SIG-M5 treated with dmso at 0.1 percent for 504 hours (cell line): Measurements from ENCODE around the gene TMEM134.
"Not testable (repeated sequence)": the region's sequence is repeated elsewhere in the genome, so short reads cannot be mapped to it uniquely, and the experiment has no call there.

Experiments
- DNase-seq: peaks from one replicate; lab custom pipeline; 2025; ENCODE audit not compliant: unreplicated experiment; lab: John Stamatoyannopoulos, UW

TMEM134 gene

DNA sequence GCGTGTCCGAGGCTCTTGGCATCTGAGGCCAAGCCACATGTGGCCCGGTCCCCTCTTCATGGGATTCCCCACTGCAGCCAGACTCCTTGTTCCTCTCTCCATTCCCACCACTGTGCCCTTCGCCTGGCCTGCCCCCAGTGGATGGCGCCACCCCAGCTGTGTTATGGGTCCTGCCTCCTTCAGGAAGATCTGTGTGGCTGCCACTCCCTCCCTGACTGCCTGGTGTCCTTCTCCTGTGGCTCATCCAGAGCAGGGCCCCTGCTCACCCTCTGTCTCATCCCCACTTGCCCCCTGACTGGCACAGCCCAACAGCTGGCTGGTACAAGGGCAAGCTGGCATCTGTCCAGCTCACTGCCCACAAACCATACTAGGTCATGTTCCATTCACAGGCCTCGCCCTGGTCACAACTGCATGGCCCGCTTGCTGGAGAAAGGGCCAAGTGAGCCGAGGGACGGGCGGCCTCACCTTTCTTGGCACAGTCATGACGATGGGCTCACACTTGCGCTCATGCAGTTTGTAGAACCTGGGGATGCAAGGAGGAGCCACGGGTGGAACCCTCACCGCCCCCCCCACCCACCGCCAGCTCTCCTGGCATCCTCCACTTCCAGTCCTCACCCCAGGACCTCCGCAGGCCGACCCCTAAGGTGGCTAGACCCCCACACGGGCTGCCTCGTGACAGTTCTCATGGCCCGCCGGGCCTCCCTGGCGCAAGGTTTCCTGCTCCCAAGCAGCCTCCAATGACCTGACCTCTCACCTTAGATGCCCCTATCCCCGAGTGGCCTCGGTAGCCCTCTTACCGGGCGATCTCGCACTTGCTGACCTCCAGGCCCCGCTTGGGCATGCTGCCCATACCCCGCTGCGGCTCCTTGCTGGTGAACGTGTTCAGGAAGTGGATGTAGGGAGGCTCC is 29.5 kb downstream of the TMEM134 start:
- DNase-seq: peak; percentile 4

DNA sequence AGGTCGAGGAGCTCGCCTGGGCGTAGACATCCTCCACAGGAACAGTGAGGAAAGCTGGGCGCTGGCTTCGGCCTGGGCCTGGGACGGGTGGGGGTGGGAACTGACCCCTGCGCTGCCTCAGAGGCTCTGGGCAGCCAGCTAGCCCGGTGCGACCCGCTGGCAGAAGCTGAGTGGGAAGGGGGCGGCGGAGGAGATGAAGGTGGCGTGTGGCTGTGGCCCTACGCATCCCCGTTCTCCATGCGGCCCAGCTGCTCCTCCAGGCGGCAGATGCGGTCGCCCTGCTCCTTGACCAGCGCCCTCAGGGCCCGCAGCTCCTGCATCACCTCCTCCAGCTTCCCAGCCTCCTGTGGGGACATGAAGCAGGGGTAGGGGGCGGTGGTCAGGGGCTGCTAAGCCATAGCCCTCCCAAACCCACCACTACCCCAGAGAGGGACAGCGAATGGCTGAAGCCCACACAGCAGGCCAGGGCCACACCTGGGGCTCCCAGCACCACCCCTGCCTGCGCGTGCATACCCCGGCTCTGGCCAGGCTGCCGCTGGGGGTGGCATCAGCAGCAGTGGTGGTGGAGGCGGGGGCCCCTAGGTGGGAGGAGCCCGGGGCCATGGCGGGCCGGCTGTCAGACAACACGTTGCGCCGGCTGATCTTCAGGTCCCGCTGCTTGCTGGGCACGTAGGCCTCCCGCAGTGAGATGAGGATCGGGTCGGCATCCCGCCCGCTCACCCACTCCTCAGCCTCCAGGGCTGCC is 30.7 kb downstream of the TMEM134 start:
- DNase-seq: no peak

DNA sequence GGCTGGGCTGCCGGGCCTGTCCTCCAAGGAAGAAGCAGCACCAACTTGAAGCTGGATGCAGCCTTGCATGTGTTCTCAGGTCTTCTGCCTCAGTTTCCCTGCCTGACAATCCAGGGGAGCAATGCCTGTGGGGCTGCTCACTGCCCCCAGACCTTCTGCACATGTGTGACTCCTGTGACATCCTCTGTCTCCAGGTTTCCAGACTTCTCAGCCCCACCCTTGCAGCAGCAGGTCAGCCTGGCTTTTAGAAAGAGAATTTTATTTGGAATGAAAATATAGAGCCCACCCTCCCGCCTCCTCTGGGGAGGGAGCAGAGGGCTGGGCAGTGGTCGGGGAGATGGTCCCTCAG is 31.3 kb downstream of the TMEM134 start:
- no peak for DNase-seq

DNA sequence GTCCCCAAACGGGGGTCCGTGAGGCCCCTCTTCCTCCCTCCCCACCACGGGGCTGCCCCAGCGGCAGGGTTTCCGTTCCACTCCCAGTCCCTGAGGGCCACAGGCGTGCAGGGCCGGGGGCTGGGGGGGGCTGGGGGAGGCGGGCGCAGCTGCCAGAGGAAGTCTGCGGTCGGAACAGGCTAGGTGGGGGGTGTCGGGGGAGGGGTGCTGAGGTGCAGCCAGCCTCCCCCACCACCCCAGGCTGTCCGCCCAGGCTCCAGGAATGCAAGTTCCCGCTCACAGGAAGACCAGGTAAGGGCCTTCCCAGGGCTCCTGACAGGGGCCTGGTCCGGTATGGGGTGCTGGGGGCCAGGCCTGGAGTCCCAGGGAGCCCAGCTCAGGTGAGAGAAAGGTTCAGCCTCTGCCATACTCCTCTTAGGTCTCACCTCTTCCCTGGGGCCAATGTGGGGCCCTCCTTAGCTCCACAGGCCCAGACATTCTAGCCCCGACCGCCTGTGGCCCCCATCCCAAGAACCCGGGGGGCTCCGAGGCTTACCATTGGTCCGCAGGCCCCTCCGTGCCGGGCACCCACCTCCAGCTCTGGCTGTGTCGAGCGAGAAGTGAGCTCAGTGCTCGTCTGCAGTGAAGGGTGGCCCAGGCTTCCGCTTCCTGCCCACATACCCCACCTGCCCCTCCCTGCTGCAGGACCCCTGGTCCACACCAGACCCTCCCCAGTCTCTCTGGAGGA is 31.8 kb downstream of the TMEM134 start, which contains the start of gene PTPRCAP:
TSS of gene PTPRCAP (minus strand) at position 601 of the 727 bp plus-strand sequence. CDS start at position 538, 63 bp downstream.
- no peak for DNase-seq

DNA sequence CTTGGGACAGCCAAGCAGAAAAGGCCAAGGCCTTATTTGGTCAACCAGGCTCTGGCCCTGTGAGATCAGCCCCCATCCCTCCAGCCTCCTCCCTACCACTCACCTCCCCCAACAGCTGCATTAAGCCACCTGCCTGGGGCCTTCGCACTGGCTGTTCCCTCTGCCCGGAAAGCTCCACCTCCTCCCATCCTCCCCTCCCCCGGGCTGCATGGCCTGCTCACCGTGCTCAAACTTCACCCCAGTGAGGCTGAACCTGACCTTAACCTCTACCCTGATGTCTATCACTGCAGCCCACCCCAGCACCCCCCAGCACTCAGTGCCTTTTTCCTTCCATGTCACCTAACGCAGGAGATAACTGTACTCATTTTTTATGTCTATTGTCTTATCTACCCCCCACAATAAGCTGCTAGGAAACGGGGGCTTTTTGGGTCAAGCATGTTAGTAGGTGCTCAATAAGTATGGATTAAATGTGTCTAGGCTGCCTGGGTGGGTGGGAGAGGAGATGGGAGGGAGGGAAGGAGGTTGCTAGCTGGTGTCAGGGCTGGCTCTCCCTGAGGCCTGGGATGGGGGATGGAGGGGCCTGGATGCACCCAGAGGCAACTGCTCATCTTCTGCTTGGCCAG is 32.5 kb downstream of the TMEM134 start:
- DNase-seq: no peak

DNA sequence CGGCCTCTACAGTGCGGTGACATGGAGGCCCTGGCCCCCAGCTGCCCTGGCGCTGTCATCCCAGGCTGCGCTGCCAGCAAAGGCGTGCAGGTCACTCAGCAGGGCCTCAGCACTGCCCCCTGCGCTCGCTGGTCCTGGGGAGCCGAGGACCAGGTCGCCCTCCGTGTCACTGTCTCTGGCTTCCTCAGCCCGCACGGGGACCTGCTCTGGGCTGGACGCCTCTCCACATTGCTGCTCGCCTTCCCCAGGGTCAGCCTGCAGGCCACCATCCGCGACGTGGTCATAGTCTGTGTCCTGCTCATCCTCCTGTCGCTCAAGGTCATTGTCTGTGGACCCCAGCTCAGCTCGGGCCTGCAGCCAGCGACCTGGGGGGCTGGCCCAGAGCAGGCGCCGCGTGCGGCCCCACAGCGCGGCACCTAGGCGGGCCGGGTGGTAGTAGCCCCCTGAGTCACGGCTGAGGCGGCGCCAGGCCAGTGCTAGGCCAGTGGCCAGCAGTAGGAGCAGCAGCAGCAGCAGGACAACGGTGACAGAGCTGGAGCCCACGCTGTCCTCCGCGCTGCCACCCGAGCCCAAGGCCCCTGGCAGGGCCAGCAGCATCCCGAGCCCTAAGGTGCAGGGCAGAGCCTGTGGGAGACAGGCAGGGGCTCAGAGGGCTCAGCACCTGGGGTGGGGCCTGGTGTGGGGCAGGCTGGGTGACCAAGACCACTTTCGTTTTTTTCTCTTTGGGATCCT is 33.2 kb downstream of the TMEM134 start:
- DNase-seq: no peak

DNA sequence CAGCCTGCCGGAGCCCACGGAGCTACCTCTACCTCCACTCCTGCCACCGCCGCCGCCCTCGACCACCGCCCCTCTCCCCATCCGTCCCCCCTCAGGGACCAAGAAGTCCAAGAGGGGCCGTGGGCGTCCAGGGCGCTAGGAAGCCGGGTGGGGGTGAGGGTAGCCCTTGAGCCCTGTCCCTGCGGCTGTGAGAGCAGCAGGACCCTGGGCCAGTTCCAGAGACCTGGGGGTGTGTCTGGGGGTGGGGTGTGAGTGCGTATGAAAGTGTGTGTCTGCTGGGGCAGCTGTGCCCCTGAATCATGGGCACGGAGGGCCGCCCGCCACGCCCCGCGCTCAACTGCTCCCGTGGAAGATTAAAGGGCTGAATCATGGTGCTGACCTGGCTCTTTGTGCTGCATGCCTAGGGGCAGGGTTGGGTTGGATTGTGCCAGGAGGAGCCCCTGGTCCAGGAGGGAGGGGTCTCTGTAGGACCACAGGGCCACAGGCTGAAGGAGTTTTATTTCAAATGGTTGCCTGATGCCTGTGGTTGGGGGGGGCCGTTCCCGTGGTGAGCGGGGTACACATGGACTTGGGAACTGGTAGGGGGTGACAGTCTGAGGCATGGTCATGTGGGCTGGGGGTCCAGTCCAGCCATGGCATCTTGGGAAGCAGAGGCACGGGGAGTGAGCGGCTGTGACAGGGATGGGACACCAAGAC is 33.9 kb downstream of the TMEM134 start:
- DNase-seq: no peak

DNA sequence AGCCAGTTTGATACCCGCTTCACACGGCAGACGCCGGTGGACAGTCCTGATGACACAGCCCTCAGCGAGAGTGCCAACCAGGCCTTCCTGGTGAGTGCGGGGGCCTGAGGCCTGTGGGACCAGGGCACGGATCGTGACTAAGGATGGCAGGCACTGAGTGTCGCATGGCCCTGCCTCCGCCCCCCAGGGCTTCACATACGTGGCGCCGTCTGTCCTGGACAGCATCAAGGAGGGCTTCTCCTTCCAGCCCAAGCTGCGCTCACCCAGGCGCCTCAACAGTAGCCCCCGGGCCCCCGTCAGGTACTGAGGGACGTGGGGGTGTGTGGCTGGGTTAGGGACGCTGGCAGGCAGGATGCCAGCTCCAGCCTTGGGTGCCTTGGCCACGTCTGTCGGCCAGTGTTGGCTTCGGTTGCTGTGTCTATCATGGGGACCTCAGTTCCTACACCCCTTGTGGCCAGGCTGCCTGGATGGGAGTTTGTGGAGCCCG is 34.6 kb downstream of the TMEM134 start:
- DNase-seq: no peak

DNA sequence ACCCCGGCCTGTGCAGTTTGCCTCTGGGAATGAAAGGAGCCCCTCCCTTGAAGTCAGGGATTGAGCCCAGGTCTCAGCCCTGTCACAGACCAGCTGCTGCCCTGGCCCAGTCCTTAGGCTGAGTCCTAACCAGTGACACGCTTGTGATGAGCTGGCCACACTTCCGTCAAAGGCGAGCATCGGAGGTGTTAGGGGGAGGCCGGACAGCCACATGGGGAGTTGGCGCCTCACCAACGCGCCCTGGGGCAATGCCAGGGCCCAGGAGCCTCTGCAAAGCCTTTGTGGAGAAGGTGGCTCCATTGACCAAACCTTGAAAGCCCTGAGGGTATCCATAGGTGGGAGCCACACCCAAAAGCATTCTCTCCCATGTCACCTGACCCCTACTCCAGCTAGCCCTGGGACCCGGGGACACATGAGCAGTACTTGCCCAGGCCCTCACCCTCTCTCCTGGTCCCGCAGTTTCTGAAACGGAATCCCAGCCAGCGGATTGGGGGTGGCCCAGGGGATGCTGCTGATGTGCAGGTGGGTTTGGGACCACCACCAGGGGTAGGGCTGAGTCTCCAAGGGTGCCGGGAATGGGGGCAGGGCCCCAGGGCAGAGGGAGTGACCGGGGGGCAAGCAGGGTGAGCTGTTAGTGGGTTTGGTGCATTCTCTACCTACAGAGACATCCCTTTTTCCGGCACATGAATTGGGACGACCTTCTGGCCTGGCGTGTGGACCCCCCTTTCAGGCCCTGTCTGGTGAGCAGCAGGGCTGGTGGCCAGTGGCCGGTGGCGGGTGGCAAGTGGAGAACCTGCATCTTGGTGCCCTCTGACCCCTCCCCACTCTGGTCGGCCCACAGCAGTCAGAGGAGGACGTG is 35.3 kb downstream of the TMEM134 start:
- DNase-seq: no peak

DNA sequence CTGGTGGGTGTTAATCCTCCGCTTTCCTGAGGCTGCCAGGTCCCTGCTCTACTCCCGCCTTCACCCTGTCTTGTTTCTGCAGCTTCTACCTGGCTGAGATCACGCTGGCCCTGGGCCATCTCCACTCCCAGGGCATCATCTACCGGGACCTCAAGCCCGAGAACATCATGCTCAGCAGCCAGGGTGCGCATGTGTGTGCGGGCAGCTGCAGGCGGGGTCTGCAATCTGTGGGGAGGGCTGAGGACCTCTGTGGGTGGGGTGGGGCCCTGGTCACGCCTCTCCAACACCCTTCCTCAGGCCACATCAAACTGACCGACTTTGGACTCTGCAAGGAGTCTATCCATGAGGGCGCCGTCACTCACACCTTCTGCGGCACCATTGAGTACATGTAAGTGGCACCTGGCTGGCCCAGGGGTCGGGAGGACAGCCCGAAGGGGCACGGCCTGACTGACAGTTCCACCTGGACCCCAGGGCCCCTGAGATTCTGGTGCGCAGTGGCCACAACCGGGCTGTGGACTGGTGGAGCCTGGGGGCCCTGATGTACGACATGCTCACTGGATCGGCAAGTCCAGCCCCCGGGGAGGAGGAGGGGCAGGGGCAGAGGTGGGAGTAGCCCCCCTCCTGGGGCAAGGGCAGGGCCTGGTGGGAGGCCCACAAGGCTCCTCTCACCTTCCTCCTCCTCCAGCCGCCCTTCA is 36.2 kb downstream of the TMEM134 start:
- no peak for DNase-seq

DNA sequence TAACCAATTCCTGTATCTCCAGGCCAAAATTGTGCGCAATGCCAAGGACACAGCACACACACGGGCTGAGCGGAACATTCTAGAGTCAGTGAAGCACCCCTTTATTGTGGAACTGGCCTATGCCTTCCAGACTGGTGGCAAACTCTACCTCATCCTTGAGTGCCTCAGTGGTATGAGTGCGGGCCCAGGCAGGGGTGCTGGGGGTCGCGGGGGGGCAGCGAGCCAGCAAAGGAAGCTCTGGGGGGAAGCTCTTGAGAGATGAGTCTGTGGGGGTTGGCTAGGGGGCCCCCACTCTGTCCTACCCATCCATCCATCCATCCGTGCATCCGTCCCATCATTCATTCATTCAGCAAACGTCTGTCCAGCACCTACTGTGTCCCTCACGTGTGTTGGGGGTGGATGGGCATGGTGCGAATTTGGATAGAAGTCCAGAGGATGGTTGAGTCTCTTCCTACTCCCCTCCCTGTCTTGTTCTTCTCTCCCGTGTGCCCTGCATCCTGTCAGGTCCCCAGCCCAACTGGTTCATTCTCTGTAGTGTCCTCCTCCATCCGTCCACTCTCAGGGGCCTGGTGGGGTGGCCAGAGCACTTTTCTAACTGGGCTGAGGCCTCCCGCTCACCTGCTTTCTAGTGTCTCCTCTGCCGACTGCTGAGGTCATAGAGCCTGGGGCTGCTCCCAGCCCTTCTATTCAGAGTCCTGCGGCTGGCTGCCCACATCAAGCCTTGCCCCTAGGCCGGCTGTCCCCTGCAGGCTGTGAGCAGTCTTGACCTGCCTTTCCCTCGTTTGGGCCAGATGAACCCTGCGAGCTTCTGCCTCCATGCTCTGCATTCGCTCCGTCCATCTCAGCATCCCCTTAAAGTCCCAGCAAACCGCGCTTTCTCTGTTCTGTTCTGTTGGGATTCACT is 37.5 kb downstream of the TMEM134 start:
- DNase-seq: no peak

DNA sequence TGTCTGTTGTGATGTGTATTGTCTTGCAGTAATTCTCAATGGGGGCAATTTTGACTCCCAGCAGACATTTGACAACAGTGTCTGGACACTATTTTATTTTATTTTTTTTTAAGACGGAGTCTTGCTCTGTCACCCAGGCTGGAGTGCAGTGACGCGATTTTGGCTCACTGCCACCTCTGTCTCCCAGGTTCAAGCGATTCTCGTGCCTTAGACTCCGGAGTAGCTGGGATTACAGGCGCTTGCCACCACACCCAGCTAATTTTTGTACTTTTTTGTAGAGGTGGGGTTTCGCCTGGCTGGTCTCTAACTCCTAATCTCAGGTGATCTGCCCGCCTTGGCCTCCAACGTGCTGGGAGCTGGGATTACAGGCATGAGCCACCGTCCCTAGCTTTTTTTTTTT is 39.3 kb downstream of the TMEM134 start:
- DNase-seq: no peak

DNA sequence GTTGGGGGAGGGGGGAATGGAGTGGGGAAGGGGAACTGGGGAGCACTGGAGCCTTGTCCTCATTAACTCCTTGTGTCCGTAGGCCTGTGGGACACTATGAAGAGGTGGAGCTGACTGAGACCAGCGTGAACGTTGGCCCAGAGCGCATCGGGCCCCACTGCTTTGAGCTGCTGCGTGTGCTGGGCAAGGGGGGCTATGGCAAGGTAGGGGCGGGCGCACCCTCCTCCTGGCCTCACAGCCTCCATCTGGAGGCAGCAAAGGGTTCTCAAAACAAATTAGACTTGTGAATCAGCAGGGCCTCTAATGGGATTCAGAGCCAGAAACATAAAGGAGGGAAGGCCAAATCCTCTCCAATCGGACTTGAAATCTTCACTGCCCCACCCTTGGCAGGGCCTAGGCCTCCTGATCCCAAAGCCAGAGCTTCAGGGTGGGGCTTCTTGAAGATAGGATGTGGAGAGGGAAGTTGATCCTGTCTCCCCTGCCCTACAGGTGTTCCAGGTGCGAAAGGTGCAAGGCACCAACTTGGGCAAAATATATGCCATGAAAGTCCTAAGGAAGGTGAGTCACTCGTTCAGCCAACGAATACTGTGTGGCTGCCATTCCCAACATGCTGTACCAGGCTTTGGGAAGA is 39.9 kb downstream of the TMEM134 start:
- DNase-seq: no peak

DNA sequence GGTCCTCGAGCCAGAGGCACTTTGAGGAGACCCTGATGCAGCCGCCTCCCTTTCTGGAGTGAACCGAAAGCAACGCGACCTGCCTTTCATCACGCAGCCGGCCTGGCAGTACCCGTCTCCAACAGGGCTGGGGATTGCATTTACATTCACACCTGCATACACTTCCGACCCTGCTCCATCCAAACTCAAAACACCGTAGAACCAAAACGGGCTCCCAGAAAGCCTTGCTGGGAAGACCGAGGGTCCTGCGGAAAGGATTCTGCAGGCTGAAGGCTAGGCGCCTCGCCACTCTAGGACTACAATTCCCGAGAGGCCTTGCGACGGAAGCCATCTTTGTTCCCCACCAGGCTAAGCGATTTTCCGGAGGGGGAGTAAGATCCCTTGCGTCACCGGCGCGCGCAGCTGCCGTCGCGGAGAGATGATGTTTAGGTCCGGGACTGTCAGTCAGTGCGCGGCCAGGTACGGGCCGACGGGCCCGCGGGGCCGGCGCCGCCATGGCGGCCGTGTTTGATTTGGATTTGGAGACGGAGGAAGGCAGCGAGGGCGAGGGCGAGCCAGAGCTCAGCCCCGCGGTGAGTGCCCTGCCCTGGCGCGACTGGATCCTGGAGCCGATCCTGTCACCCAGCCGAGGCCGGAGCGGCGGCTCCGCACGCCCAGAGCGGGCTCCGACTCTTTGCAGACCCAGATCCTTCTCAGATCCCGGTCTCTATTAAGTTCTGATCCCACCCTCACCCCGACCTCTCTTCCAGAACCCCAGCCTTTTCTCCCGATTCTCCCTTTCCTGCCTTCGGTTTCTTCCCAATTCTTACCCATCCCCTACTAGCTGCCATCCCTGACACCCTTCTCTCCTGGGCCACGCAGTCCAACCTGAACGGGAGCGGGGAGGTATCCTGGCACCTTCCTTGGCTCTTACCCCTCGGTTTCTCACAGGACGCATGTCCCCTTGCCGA is 40.7 kb downstream of the TMEM134 start, which contains the start of gene RPS6KB2:
TSS of gene RPS6KB2 (plus strand) at position 443 of the 950 bp plus-strand sequence. CDS start at position 495, 52 bp downstream.
- DNase-seq: peak; percentile 93

DNA sequence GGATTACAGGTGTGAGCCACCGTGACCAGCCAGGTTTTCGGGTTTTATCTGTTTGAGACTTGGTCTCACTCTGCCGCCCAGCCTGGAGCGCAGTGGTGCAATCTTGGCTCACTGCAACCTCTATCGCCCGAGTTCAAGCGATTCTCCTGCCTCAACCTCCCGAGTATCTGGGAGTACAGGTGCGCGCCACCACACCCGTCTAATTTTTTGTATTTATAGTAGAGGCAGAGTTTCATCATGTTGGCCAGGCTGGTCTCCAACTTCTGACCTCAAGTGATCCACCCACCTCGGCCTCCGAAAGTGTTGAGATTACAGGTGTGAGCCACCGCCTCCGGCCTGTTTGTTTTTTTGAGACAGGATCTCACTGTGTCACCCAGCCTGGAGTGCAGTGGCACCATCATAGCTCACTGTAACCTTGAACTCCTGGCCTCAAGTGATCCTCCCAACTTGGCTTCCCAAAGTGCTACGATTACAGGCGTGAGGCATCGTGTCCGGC is 41.6 kb downstream of the TMEM134 start:
- DNase-seq: not testable (repeated sequence)
